HG03378 (cell line): ENCODE data around the gene ATPAF2.

Experiments
- ATAC-seq: cut with Tn5 transposase; IDR thresholded peaks from one replicate; pipeline ENCODE4 v1.9.1; 2021; ENCODE audit warnings: mild to moderate bottlenecking, moderate library complexity; ENCODE audit not compliant: unreplicated experiment

Gene ATPAF2

DNA sequence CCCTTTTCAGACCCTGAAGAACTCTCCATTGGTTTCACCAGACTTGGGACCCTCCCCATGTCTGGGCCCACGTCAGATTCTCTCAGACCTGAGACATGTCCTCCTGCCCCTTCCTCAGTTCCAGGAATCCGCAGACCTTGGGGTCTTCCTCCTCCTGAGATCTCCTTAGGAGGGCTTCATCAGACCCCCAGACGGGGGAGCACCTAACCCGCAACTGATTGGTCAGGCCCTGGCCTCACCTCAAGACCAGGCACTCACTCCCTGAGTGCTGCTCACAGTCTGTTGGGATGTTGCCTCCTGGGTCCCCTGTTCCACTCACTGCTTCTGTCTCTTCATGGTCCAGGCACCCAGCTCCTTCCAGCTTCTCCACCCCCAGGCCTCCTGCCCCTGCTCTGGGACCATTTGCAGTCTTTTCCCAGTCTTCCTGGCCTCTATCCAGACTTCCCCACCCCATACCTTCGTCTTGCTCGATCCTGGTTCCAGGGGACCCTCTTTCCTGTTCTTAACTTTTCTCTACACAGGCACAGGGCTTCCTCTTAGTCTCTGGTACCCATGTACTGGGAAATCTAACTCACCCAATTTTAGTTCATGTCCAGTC lies 1.4 kb upstream of the ATPAF2 start:
- no peak for ATAC-seq

DNA sequence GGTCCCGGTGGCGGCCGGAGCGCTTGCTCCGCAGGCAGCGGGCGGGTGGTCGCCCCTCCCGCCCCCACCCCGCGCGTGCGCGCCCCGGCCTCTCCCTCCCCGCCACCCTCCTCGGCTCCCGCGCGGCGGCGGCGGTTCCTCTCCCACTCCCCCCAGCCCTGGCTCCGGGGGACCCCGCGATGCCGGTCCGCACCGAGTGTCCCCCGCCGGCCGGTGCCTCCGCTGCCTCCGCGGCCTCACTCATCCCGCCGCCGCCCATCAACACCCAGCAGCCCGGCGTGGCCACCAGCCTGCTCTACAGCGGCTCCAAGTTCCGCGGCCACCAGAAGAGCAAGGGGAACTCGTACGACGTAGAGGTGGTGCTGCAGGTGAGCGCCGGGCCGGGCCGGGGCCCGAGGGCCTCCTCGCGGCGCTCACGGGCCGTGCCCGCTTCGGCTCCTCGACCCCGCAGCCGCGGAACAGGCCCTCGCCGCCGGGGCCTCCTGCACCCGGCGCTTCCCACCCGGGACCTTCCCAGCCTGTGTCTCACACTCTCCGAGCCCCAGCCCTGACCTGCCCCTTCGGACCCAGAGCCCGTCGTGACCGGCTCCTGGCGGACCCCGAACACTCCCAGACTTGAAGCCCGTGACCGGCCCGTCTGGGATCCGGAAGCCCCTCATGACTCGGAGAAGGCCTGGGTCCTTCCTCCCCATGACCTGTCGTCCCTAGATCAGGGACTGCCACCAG lies 730 bp upstream of the ATPAF2 start:
- ATAC-seq, result peak; percentile 7

DNA sequence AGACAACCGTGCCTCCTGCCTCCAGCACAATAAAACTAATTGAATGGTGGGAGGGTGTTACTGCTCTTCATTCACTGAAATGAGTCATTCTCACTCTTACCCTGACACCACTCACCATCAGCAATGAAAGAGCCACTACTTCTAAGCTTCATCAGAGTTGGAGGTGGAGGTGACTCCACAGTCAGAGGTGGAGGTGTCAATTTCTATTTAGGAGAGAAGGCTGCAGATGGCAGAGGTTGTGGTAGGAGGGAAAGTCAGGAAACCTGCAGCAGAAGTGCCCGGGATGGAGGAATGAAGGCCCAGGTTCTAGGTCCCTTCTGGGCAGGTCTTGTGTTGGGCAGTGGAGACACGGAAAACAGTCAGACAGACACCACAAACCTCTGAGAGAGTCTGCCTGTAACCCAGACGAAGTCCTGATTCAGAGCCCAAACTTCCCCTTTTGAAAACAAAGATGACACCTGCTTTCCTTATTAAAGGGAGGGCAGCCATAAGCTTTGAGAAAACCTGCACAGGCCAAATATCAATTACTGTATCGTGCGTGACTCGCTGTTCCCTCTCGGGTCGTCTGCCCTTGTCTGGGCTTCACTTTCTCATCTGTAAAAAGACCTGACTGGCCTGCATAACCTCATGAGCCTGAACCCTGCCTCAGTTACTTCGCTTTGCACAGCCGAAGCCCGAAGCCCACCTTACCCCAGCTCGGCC lies 668 bp downstream of the ATPAF2 start:
- ATAC-seq, result no peak

DNA sequence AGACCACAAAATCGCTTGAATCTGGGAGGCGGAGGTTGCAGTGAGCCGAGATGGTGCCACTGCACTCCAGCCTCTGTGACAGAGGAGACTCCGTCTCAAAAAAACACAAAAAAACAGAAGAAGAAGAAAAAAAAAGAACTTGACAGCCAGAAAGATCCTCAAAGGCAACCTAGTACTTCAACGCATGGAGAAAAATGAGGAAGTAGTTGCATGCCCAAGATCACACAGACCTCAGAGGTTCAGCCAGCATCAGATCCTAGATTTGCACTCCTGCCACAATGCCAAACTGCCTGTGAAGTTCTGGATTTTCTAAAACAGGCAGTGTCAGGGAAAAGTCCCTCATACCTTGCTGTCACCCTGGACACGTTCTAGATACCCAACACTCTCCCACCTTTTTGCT lies 1.5 kb downstream of the ATPAF2 start:
- ATAC-seq, result no peak

DNA sequence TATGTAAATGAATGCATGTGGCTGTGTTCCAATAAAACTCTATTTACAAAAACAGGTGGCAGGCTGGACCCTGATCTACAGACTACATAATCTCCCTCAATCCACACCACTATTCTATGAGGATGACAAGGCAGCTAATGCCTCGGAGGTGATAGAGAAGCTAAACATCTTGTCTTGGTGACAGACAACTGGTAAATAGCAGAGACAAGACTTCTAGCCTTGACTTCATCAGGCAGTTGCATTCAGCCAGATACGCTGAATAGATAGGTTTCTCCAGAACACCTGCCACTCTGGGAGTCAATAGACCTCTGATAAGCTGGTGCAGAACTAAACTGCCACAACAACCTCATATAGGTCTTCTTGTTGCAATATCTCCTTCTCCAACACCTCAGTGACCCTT lies 3.3 kb downstream of the ATPAF2 start:
- ATAC-seq, result no peak

DNA sequence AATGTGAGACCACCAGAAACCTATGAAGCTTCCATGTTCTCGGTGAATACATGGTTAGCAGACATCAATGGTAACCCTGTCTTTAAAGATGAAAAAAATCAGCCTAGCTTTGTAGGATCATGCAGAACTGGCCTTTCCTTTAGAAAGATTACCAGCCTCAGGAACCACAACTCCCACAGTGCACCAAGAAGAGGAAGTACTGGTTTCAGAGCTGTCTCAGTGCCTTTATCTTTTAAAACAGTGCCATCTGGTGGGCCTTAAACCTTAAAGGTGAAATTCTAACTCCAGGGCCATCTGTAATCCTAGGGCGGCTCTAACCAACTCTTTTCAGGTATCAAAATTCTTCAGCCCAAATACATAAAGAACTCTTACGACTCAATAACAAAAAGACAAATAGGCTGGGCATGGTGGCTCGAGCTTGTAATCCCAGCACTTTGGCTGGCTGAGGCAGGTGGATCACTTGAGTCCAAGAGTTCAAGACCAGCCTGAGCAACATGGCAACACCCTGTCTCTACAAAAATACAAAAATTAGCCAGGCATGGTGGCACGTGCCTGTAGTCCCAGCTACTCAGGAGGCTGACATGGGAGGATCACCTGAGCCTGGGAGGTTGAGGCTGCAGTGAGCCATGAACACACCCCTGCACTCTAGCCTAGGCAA lies 5.4 kb downstream of the ATPAF2 start:
- ATAC-seq, result peak; percentile 64

DNA sequence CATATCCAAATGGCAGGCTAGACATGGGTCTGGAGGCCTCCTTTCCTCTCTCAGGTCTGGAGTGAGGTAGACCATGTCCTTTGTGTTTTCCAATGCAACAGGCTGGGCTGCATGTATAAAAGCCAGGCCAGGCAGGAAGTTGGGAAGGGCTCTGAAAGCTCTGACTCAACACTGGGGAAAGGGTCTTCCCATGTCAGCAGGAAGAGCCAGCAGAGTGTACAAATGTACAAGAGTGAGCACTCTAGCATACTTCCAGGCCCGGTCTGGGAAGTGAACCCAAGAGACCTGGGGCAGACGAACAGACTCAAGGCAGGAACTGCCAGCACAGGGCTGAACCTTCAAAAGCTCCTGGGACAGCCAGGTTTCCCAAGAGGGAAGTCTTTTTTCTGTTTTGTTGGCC lies 7.0 kb downstream of the ATPAF2 start:
- no peak for ATAC-seq

DNA sequence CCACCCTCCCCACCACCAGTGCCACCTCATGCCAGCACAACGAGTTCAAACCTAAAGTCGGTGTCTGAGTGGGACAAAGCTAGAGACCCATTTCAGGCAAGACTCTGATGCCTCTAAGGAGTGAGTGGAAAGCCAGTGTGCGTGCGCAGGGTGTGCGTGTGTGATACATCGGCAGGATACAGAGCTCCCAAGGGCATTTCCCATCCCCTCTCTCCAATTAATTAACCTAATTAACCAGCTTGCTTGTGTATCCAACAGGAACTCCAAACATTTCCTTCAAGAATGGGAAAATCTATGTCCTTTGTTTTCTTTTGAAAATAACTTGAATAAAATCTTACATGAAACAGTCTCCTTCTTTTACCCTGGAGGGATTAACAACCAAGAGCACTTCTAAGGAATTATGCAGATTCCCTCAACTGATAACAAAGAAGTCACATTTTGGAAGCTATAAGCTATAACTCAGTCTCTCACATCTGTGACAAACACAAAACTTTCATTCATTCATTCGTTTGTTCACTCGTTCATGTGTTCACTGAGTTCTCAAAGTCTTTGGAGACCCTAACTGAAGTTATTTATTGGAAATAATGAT lies 9.9 kb downstream of the ATPAF2 start:
- no peak for ATAC-seq

DNA sequence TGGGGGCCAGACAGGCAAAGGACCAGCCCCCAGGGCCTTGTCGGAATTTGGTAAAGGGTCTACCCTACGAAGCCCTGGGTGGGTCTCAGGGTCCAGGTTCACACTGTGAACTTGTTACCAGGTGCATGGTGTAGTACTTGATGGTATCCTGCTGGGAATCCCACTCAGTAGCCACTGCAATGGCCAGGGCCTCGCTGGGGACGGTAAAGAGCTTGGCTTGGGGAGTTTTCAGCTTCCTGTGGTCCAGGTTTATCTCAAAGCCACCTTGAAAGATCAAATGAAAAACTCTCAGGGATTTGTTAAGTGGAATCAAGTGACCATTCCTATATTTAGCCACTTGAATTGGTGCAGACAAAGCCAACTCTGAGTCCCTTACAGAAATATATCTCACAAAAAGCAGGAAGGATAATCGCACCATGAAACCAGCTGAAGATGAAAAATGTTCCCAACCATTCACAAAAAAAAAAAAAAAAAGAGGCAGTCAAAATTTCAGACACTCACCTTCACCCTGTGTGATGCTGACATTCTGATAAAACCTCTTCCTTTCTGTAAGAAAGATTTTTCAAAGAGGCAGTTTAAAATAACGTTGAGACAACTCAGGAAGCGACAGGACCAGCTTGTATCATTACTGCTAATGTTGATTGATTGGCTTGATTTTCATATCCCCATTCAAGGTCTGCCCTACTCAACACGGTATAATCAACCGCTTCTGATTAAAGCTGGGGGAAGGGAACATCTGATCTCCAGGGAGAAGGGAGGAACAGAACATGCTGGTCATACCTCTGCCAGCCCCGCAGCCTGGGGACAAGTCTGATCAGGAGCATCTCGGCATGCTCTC lies 10.6 kb downstream of the ATPAF2 start:
- no peak for ATAC-seq

DNA sequence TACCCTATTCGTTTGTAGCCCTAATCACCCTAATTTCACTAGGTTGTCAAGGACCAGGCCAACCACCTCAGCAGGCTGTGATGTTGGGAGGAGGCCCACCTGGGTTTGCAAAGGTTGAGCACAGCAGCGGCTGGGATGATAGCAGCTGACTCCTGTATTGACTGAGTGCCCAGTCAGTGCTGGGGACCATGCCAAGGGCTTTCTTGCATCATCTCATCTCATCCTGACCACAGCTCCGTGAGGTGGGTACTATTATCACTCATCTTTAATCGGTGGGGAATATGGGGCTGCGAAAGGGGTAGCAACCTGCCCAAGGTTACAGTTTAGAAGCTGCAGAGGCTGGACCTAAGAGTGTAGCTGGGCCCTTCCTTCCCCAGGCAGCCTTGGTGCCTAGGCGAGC lies 11.7 kb downstream of the ATPAF2 start:
- no peak for ATAC-seq

DNA sequence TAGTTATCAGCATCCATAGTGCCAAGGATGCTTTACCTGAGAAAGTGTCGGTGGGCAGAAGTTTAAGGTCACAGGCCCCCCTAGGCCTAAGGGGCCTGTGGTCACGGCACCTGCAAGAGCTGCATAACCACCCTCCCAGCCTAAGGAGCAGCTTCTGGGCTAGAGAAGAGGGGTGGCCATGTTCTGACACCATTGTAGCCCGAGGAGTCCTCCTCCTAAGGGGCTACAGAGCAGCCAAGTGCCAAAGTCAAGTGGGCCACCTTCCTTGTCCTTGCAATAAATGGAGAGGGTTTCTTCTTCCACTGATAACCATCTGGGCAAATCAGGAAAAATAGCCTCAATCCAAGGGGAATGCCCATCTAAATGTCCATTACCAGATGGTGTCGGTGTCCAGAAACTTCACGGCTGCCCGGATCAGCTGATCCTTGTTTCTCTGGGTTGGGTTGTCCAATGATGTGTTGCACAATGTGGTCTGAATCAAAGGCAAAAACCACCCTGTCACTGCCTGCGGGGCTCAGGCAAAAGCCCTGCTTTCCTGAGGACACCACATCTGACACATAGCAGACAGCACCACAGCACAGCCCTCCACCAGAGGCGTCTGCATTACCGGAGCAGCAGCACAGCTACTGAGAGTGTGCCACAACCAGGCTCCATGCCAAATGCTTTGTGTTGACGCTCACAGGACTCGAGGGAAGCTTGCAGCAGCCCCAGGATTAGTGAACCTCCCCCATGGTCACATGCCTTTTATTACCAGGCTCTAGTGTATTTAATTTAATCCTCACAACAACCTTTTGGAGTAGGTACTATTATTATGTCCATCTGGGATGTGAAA lies 12.8 kb downstream of the ATPAF2 start:
- no peak for ATAC-seq

DNA sequence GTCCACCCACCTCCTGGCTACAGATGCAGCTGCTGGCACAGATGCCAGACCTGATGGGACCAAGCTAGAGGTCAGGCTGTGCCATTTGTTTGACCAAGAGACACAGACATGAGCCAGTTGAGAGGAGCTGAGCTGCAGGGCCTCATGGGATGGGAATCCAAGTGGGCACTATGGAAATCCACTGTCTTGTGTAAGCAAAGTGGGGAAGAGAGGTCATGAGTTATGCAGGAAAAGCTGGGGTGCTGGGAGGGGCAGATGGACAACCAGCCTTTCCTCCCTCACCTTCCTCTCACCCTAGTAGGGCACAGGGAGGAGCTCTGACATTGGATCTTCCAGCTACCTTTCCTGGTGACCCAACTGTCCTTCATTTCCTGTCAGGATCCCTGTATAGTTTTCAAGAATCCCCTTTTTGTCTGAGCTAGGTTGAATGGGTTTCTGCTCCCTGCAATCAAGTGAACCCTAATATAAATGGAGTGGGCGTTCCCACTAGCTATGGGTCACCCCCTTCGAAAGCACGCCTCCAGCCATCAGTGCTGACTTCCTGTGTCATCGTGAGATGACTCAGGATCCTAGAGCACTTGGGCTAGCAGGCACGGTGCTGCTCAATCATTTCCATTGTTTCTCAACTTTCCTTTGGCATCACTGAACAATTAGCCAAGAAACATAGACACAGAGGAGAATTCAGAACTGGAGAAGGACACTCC lies 13.6 kb downstream of the ATPAF2 start:
- no peak for ATAC-seq

DNA sequence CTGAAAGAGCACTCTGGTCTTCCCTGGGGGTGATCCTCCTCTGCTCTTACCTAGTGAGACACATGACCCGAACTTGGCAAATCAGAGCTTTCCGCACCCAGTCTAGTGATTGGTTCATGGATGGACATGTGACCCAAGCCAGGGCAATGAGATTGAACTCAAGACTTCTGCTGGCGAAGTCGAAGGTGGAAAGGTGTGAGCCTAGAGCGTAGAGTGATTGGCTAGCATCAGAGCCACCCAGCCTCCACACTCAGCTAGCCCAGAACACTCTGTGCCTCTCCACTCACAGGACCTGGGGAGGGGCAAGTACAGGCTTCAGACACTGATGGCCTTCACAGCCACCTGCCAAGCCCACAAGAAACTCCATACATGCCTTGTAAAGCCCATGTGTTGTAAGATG lies 17.6 kb downstream of the ATPAF2 start:
- ATAC-seq, result no peak

DNA sequence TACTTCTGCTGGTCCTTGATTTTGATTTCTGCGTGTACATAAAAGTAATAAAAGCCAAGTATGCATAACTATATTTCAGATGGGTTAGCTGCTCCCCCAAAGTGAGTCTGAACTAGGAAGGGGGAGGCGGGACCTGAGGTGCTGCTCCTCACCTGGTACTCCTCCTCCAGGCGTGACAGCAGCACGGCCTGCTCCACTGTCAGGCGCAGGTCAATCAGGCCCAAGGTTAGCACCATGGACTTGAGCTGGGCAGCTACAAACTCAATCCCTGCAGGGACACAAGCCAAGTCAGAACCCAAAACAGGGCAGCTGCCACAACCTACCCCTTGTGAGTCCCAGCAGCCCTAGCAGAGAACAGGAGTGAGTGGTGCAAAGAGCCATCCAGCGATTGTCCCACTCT lies 18.0 kb downstream of the ATPAF2 start:
- no peak for ATAC-seq

DNA sequence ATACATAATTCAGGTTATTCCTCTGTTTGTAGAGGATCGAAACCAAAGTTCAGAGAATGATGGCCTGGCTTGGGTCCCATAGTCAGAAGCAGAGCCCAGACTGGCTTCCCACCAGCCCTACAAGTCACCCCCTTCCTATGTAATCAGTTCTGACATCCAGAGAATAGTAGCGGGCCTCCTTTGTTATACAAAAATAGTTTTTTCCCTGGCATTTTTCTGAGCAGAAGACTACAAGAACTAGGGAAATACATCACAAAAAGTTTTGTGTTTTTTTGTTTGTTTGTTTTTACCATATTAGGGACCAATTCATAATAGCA lies 19.2 kb downstream of the ATPAF2 start:
- no peak for ATAC-seq

DNA sequence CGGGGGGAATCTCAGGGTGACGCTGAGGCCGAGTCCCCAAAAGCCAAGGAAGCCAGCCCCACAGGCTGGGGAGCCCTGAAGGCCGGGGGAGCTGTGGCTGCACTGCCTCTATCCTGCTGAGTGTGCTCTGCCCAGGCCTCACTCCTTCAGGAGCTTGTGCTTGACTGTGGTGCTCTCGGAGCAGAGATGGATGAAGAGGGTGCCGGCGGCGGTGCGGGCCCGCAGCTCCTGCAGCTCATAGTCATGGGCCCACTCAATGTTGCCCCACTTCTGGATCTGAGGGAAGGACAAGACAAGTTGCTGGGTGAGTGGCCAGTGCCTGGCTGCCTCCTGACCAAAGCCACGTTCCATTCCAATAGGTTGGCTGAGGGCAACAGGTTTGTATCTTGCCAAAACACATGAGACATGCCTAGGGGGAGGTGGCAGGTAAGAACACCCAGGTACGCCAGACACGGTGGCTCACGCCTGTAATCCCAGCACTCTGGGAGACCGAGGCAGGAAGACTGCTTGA lies 20.5 kb downstream of the ATPAF2 start:
- ATAC-seq, result no peak

DNA sequence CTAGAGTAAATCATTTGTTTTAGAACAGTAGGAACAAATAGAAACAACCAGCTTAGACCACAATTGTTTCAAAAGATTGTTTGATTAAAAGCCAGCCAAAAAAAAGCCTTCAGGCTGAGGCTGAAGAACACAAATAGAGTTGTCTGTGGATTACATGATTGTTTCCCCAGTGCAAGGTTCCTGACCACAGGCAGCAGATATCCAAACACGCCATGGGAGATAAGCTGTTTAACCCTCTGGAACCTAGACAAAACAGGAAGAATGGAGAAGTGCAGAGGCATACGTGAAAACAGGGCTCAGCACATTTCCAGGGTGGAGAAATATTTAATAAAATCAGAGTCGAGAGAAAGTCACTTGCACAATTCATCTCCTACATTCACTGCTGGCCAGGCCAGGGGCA lies 21.0 kb downstream of the ATPAF2 start:
- no peak for ATAC-seq

DNA sequence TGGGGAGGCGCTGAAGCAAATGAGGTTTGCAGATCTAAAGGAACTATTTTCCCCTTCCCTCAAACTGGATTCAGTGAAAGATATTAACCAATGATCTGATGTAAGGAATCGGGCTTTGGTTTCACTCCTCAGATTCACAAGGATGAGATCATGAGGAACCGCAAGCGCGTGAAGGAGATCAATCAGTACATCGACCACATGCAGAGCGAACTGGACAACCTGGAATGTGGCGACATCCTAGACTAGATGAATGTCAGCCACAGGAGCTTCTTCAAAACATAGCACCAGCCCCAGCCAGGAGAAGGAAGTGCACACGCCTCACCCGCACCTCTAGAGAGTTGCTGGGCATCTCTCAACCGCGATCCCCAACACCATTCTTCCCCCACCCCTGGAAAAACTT lies 22.5 kb downstream of the ATPAF2 start:
- ATAC-seq, result no peak

DNA sequence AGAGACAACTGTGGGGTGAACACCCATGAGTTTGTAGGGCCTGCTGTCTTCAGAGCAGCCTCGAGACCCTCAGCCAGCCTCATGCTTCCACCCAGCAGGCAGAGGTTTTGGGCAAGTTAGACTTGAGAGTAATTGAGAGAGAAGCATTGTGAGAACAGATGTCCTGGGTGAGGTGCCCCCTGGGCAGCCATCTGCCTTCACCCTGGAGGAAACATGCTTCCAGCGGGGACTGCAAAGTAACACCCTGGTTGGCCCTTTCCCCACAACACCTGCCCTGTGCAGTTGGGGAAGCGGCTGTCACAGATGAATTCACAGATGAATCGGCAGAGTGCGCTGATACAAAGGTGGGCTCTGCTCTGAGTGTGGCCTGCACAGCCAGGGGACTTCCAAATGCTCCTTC lies 23.4 kb downstream of the ATPAF2 start:
- no peak for ATAC-seq
